Gastrocnemius medialis (tissue), 4 donors: ENCODE data around the gene MEPCE. TPM values are rescaled to one million over a fixed set of nuclear protein-coding genes. Genes with fewer than 3 reads are reported as not detected.

ENCODE experiments used
- ATAC-seq, 2 donors: fragments of 150-250 bp; one replicate each; pipeline ENCODE4 v1.9.1; 2016
- DNase-seq, 2 donors: peaks; one replicate each; pipeline ENCODE4 v3.0.0-alpha.2; 2019
- H3K27ac ChIP-seq, 4 donors: fragments of 200-600 bp; sonication (generic); 1 replicate in 1 of 4; 2 replicates in 3 of 4; pipeline ENCODE4 v1.5.1; 2016 to 2018; ENCODE audit warnings: mild to moderate bottlenecking in 2 of 4, moderate library complexity in 1 of 4
- H3K27me3 ChIP-seq, 3 donors: fragments of 200-600 bp; sonication (generic) in 2 of 3; 1 replicate in 1 of 3; 2 replicates in 2 of 3; pipeline versions ENCODE4 v1.5.1 to v1.6.0; 2016 to 2019; ENCODE audit warnings: mild to moderate bottlenecking in 1 of 3, moderate library complexity in 1 of 3
- H3K36me3 ChIP-seq, 2 donors: fragments of 200-600 bp; sonication (generic) in 1 of 2; one replicate each; pipeline ENCODE4 v1.5.1; 2017 to 2018
- H3K4me1 ChIP-seq, 2 donors: fragments of 200-600 bp; sonication (generic) in 1 of 2; one replicate each; pipeline ENCODE4 v1.5.1; 2016 to 2017; ENCODE audit warnings: mild to moderate bottlenecking in 2 of 2
- H3K4me3 ChIP-seq, 4 donors: fragments of 200-600 bp; sonication (generic) in 3 of 4; 1 replicate in 1 of 4; 2 replicates in 3 of 4; pipeline ENCODE4 v1.5.1; 2016 to 2019; ENCODE audit warnings: mild to moderate bottlenecking in 2 of 4
- H3K9me3 ChIP-seq, 3 donors: fragments of 200-600 bp; sonication (generic) in 2 of 3; 1 replicate in 1 of 3; 2 replicates in 2 of 3; pipeline ENCODE4 v1.5.1; 2016 to 2019
- POLR2A ChIP-seq, 2 donors: fragments of 450-650 bp; IDR thresholded peaks; one replicate each; pipeline ENCODE4 v1.6.1; 2017; ENCODE audit warnings: antibody characterized with exemption in 2 of 2, mild to moderate bottlenecking in 2 of 2, moderate library complexity in 2 of 2
- in situ Hi-C, 4 donors: fragments of 200-750 bp; cut with MboI; loops; one replicate each; pipeline versions ENCODE4 v1.15.0 to v1.8.0; 2017; ENCODE audit warnings: low sequenced_read_pairs in 4 of 4
- intact Hi-C: fragments of 100-400 bp; cut with DNase I; formaldehyde crosslinking; loops from one replicate; pipeline ENCODE4 v1.15.1; 2023; ENCODE audit warnings: low total_unique reads
- total RNA-seq, 4 donors: library from RNA; depleted of rRNA; stranded (reverse); fragments of >200 nt; gene quantifications; one replicate each; pipeline versions ENCODE4 v1.1.0 to v1.2.3, GENCODE V29; 2016
- TF ChIP-seq, protein P1 (sequence below), 5 experiments: fragments of 450-650 bp in 3 of 5; fragments of 200-600 bp in 2 of 5; sonication (generic) in 2 of 5; IDR thresholded peaks in 4 of 5; conservative IDR thresholded peaks in 1 of 5; 1 replicate in 4 of 5; 2 replicates in 1 of 5; pipeline ENCODE4 v1.5.1; 2016 to 2019; ENCODE audit warnings: antibody characterized with exemption in 5 of 5, mild to moderate bottlenecking in 3 of 5, moderate library complexity in 3 of 5

MEPCE gene
- total RNA-seq, 4 donors from 2014 or later: 23.5 to 39.9 (median 28.6) TPM

DNA sequence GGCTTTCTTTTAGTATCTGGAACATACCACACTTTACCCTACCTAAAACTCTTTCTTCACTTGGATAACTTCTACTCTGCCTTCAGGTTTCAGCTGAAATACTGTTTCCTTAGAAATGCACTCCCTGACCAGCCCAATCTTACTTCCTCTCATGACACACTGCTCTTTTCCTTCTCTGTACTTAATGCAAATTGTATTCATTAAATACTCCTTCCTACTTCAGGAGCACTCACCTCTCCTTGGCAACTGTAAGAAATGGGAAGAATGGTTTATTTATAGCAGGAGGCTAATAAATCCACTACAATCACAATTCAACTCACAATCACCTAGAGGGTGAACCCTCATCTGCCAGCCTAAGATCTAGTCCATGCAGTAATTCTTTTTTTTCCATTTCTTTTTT, 16.3 kb upstream of the MEPCE start:
- H3K4me1 ChIP-seq: no peaks in the 10 kb centered on the region
- no peaks in the 10 kb centered on the region for H3K36me3 ChIP-seq
- no peak for ATAC-seq
- TF ChIP-seq, protein P1, sequence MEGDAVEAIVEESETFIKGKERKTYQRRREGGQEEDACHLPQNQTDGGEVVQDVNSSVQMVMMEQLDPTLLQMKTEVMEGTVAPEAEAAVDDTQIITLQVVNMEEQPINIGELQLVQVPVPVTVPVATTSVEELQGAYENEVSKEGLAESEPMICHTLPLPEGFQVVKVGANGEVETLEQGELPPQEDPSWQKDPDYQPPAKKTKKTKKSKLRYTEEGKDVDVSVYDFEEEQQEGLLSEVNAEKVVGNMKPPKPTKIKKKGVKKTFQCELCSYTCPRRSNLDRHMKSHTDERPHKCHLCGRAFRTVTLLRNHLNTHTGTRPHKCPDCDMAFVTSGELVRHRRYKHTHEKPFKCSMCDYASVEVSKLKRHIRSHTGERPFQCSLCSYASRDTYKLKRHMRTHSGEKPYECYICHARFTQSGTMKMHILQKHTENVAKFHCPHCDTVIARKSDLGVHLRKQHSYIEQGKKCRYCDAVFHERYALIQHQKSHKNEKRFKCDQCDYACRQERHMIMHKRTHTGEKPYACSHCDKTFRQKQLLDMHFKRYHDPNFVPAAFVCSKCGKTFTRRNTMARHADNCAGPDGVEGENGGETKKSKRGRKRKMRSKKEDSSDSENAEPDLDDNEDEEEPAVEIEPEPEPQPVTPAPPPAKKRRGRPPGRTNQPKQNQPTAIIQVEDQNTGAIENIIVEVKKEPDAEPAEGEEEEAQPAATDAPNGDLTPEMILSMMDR (IDR thresholded peaks at IDR 0.05 in 4 of 5, conservative IDR thresholded peaks at IDR 0.05 in 1 of 5): no peak
- TF ChIP-seq POLR2A (IDR thresholded peaks at IDR 0.05): no peak
- no peak overlapping the region for H3K4me3 ChIP-seq
- H3K27ac ChIP-seq: no peak overlapping the region
- intact Hi-C loops: no loop called here
- no peak for DNase-seq
- H3K9me3 ChIP-seq: no peaks in the 10 kb centered on the region
- no peaks in the 10 kb centered on the region for H3K27me3 ChIP-seq
- in situ Hi-C loops: no loop called here

DNA sequence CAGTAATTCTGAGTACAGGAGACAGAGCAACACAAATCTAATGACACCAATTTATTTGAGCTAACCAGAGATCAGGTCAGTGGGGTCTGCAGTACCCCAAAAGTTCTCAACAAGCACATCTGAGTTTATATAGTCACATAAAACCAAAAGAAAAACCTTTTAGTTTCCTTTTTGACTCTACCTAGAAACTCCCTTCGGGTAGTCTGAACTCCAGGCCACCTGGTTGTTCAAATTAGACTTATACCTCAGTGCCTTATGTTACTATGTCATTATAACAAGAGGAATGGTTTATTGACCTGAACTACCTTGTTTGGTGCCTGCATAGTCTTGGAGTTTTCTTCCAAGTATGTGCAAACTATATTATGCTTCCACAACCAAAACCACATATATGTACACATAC, 15.7 kb upstream of the MEPCE start:
- ATAC-seq (no peak), DNase-seq (no peak)
- no peaks in the 10 kb centered on the region for H3K9me3 ChIP-seq
- H3K36me3 ChIP-seq: no peaks in the 10 kb centered on the region
- H3K27ac ChIP-seq: no peak overlapping the region
- no peaks in the 10 kb centered on the region for H3K4me1 ChIP-seq
- in situ Hi-C loops: no loop called here
- no peak overlapping the region for H3K4me3 ChIP-seq
- intact Hi-C loops: no loop called here
- H3K27me3 ChIP-seq: no peaks in the 10 kb centered on the region
- no peak for TF ChIP-seq POLR2A (IDR thresholded peaks at IDR 0.05)
- TF ChIP-seq, protein P1 (IDR thresholded peaks at IDR 0.05 in 4 of 5, conservative IDR thresholded peaks at IDR 0.05 in 1 of 5): no peak

DNA sequence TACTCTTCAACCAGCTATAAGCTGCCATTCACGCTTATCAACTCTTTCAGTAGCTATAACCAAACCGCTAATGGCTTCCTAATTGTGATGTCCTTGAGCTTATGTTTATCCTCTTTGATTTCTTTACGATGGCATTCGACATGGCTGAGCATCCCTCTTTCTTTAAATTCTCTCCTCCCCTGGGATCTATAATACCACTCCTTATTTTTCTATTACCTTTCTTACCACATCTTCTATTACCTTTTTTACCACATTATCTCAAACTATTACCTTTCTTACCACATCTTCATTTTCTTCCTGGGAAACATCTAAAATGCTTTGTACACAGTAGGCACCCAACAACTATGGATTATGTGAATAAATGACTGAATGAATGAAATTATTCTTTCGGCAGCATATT, 14.2 kb upstream of the MEPCE start:
- no peak for DNase-seq
- Histone ChIP-seq H3K4me1 (no peaks in the 10 kb centered on the region), H3K36me3 (no peaks in the 10 kb centered on the region), H3K4me3 (no peak overlapping the region), H3K27me3 (no peaks in the 10 kb centered on the region), H3K9me3 (no peaks in the 10 kb centered on the region), H3K27ac (no peak overlapping the region)
- intact Hi-C loops: no loop called here
- in situ Hi-C loops: no loop called here
- TF ChIP-seq, protein P1 (IDR thresholded peaks at IDR 0.05 in 4 of 5, conservative IDR thresholded peaks at IDR 0.05 in 1 of 5): no peak
- no peak for TF ChIP-seq POLR2A (IDR thresholded peaks at IDR 0.05)
- ATAC-seq: no peak

DNA sequence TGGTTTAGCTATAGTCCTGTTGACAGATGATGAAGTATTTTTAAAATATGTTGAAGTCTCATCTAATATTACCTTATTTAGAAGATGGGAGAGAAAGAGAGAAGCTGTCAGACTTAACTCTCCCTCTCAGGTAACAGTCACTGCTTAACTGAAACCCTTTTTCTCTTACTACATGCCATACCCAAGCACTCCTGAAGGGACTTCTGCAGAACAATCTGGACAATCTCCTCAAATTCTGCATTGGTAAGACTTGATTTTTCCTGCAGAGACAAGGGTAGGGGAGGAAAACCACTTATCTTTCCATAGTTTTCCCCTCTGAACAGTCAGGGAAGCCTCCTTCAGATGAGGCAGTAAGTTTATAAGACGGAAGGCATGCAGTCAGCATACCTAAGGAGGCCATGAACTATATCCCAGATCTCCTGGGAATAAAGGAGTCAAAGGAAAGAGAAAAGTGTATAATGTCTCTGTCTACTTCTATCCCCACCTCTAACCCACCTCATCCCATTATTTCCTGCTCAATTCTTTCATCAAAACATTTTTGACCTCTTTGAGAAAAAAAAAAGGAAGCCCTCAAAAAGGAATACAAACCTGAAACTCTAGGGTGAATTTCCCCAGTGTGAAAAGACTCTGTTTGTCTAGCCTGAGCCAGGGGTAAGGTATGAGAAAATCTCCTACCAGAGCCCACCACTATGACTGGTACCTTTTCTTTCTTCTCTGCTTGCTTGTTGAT, 10.5 kb upstream of the MEPCE start:
- ATAC-seq (no peak), DNase-seq (no peak)
- Histone ChIP-seq H3K27ac (no peak overlapping the region), H3K4me1 (no peaks in the 10 kb centered on the region), H3K27me3 (no peaks in the 10 kb centered on the region), H3K36me3 (peaks cover 0 to 5% of the 10 kb centered on the region in 2 donors), H3K9me3 (no peaks in the 10 kb centered on the region), H3K4me3 (no peak overlapping the region)
- TF ChIP-seq, protein P1 (IDR thresholded peaks at IDR 0.05 in 4 of 5, conservative IDR thresholded peaks at IDR 0.05 in 1 of 5): no peak
- TF ChIP-seq POLR2A (IDR thresholded peaks at IDR 0.05): no peak
- intact Hi-C loops: no loop called here
- in situ Hi-C loops: no loop called here
